ENCODE data around the gene ITGB6. TPM values are rescaled to one million over a fixed set of nuclear protein-coding genes. Genes with fewer than 3 reads are reported as not detected.

The ITGB6 gene
- total and polyA plus RNA-seq, 2 donors (not counting 3 experiments of a cell fraction or from before 2014, with no cell fraction given), result 0.03 TPM; not detected in 1

DNA sequence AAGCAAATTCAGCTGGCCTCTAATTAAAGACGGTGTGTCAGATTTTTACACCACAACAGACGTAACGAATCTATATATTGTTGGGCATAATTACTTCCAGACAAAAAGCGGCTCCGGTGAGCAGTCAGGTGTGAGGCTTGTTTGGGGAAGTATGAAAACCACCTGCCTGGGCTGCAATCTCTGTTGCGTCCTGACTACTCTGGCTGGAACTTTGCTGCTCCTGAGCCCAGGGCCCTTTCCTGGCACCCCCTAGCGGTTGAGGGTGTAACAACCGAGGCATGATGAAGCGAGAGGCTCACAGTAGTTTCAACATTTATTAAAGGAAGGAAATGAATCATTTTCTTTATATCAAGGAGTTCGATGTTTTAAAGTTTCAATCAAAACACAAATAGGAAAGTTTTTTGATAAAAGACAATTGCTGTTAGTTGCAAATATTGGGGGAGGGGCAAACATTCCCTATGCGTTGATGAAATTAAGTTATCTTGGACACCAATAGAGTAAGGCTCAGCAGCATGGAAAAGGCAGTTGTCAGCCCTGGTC, 10.6 kb upstream of the ITGB6 start:
- Histone ChIP-seq H3K27me3 (ENCODE audit: control insufficient read depth in 2 of 2, insufficient read depth in 2 of 2, low read length in 2 of 2) (no peaks in the 10 kb centered on the region), H3K4me3 (replicated peaks in 1 of 3; ENCODE audit: insufficient read depth in 1 of 3, low read depth in 1 of 3, low read length in 3 of 3) (no peak overlapping the region), H3K36me3 (ENCODE audit: control insufficient read depth in 2 of 2, extremely low read depth in 1 of 2, insufficient read depth in 2 of 2, low read length in 2 of 2) (no peaks in the 10 kb centered on the region), H3K4me2 (ENCODE audit: insufficient read depth, low read length) (peak overlapping the region; percentile 57), H3K79me2 (ENCODE audit: control insufficient read depth, insufficient read depth, low read length) (no peaks in the 10 kb centered on the region), H3K9ac (replicated peaks; ENCODE audit: extremely low read depth, insufficient read depth, low read length) (peak overlapping the region; percentile 28), H3K9me3 (replicated peaks; ENCODE audit: control insufficient read depth, insufficient read depth, low read length) (no peaks in the 10 kb centered on the region), H3K9me1 (replicated peaks; ENCODE audit: control insufficient read depth, extremely low read depth, insufficient read depth, low read length) (no peaks in the 10 kb centered on the region), H2AFZ (ENCODE audit: low read depth, low read length) (no peak overlapping the region), H3K27ac (ENCODE audit: insufficient read depth, low read depth, low read length) (peak overlapping the region; percentile 91), H3K4me1 (ENCODE audit: control insufficient read depth, extremely low read depth, insufficient read depth, low read length) (peaks cover 60% of the 10 kb centered on the region), H4K20me1 (replicated peaks; ENCODE audit: control insufficient read depth, extremely low read depth, insufficient read depth, low read length) (no peaks in the 10 kb centered on the region)
- intact Hi-C loops (cut with micrococcal nuclease), result loop anchor here (1.0 to 5.0 kb wide), 6 partner anchors 14 to 784 kb away; no protein-coding TSS in a partner anchor
- POLR2A ChIA-PET, result interaction anchor here (1.7 kb wide), 1 partner anchor 14 kb away, joined by 4 read pairs; no protein-coding TSS in a partner anchor
- peak; percentile 62 for TF ChIP-seq JUN (IDR thresholded peaks at IDR 0.05; ENCODE audit: borderline replicate concordance, insufficient read depth, insufficient read length, low read depth)
- no peak for TF ChIP-seq MYC (IDR thresholded peaks at IDR 0.05; ENCODE audit: low read depth, low read length)
- no peak for TF ChIP-seq EZH2 (IDR thresholded peaks at IDR 0.05; ENCODE audit: borderline replicate concordance, low read depth, low read length, severe bottlenecking)
- peak; percentile 76 for TF ChIP-seq FOS (IDR thresholded peaks at IDR 0.05; ENCODE audit: borderline replicate concordance, insufficient read depth, low read length)
- TF ChIP-seq, protein P1, sequence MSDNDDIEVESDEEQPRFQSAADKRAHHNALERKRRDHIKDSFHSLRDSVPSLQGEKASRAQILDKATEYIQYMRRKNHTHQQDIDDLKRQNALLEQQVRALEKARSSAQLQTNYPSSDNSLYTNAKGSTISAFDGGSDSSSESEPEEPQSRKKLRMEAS (IDR thresholded peaks at IDR 0.05; ENCODE audit: insufficient read depth, insufficient read length), result no peak
- TF ChIP-seq, protein P2, sequence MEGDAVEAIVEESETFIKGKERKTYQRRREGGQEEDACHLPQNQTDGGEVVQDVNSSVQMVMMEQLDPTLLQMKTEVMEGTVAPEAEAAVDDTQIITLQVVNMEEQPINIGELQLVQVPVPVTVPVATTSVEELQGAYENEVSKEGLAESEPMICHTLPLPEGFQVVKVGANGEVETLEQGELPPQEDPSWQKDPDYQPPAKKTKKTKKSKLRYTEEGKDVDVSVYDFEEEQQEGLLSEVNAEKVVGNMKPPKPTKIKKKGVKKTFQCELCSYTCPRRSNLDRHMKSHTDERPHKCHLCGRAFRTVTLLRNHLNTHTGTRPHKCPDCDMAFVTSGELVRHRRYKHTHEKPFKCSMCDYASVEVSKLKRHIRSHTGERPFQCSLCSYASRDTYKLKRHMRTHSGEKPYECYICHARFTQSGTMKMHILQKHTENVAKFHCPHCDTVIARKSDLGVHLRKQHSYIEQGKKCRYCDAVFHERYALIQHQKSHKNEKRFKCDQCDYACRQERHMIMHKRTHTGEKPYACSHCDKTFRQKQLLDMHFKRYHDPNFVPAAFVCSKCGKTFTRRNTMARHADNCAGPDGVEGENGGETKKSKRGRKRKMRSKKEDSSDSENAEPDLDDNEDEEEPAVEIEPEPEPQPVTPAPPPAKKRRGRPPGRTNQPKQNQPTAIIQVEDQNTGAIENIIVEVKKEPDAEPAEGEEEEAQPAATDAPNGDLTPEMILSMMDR (IDR thresholded peaks at IDR 0.05; ENCODE audit: extremely low read depth in 1 of 2, insufficient read depth in 1 of 2, low read depth in 1 of 2, low read length in 2 of 2), result peak; percentile 84 to 98
- TF ChIP-seq POLR2AphosphoS5 (IDR thresholded peaks at IDR 0.05; ENCODE audit: insufficient read depth, low read depth, low read length), result peak; percentile 69
- peak; percentile 63 for TF ChIP-seq GATA2 (IDR thresholded peaks at IDR 0.05; ENCODE audit: insufficient read depth, insufficient read length, low read depth, low read length)
- TF ChIP-seq POLR2A (IDR thresholded peaks at IDR 0.05; ENCODE audit: low read depth, low read length), result no peak
- peak; percentile 82 for FAIRE-seq
- CTCF ChIA-PET, result interaction anchor here (0.8 to 7.8 kb wide), 16 partner anchors 9 to 784 kb away, joined by 3 to 84 read pairs (median 6); no protein-coding TSS in a partner anchor
- peak; percentile 92 for DNase-seq (ENCODE audit: low read depth, low spot score)
- no TSS peak for BruUV-seq (replicated peaks)
- dilution Hi-C loops (cut with MboI; ENCODE audit: extremely low pct_ligation_motif_present, low sequenced_read_pairs), result no loop called here
